GM19468 (cell line): ENCODE measurements around the gene PDIA4.
"Not testable (repeated sequence)": the region's sequence is repeated elsewhere in the genome, so short reads cannot be mapped to it uniquely, and the experiment has no call there.

Experiments
- ATAC-seq: cut with Tn5 transposase; IDR thresholded peaks from one replicate; pipeline ENCODE4 v1.9.1; 2021; ENCODE audit warnings: mild to moderate bottlenecking, moderate library complexity, moderate number of reproducible peaks; ENCODE audit not compliant: unreplicated experiment; ENCODE audit errors: extremely low read depth

The PDIA4 gene

GRCh38 chr7:149028346-149029109 is at the start of gene PDIA4:
Gene PDIA4, minus strand, starts transcription at chr7:149028505. Its CDS starts 97 bp downstream, at chr7:149028408.
- peak; percentile 95 for ATAC-seq

- no peak for ATAC-seq
Observed at GRCh38 chr7:149077594-149077993, 49.3 kb upstream of the PDIA4 start.

- ATAC-seq, result no peak
Observed at GRCh38 chr7:149075286-149075685, 47.0 kb upstream of the PDIA4 start.

- no peak for ATAC-seq
Observed at GRCh38 chr7:149074116-149074885, 46.0 kb upstream of the PDIA4 start.

- ATAC-seq, result no peak
Observed at GRCh38 chr7:149072438-149072775, 44.1 kb upstream of the PDIA4 start.

- no peak for ATAC-seq
Observed at GRCh38 chr7:149071641-149072437, 43.5 kb upstream of the PDIA4 start.

- ATAC-seq, result no peak
Observed at GRCh38 chr7:149071182-149071635, 42.9 kb upstream of the PDIA4 start.

- no peak for ATAC-seq
Observed at GRCh38 chr7:149070372-149071125, 42.2 kb upstream of the PDIA4 start.

GRCh38 chr7:149067869-149068268 is 39.6 kb upstream of the PDIA4 start:
- ATAC-seq, result no peak

- no peak for ATAC-seq
Observed at GRCh38 chr7:149063476-149063875, 35.2 kb upstream of the PDIA4 start.

- not testable (repeated sequence) for ATAC-seq
Observed at GRCh38 chr7:149062217-149062899, 34.1 kb upstream of the PDIA4 start.

- no peak for ATAC-seq
Observed at GRCh38 chr7:149060156-149060555, 31.9 kb upstream of the PDIA4 start.

- no peak for ATAC-seq
Observed at GRCh38 chr7:149053885-149054284, 25.6 kb upstream of the PDIA4 start.

- no peak for ATAC-seq
Observed at GRCh38 chr7:149053384-149053783, 25.1 kb upstream of the PDIA4 start.

- ATAC-seq, result no peak
Observed at GRCh38 chr7:149050941-149051340, 22.6 kb upstream of the PDIA4 start.

GRCh38 chr7:149048805-149049204 is 20.5 kb upstream of the PDIA4 start:
- no peak for ATAC-seq

- no peak for ATAC-seq
Observed at GRCh38 chr7:149046416-149046815, 18.1 kb upstream of the PDIA4 start.

GRCh38 chr7:149043936-149044335 is 15.6 kb upstream of the PDIA4 start:
- no peak for ATAC-seq

- no peak for ATAC-seq
Observed at GRCh38 chr7:149041350-149041749, 13.0 kb upstream of the PDIA4 start.
